Neural progenitor cell (in vitro differentiated cells): ENCODE measurements around the gene DPAGT1. TPM values are rescaled to one million over a fixed set of nuclear protein-coding genes. Genes with fewer than 3 reads are reported as not detected.

Experiments
- DNase-seq: peaks from one replicate; pipeline ENCODE4 v3.0.0-alpha.2; 2016; ENCODE audit warnings: low spot score
- H2AFZ ChIP-seq: fragments of 200-600 bp; sonication (generic); replicated peaks from 2 replicates; pipeline ENCODE4 v1.6.1; 2016; ENCODE audit warnings: antibody characterized with exemption
- H3F3A ChIP-seq: fragments of 200-600 bp; sonication (generic); 2 replicates; pipeline ENCODE4 v1.6.1; 2016; ENCODE audit warnings: antibody characterized with exemption, low read depth
- H3K27ac ChIP-seq: fragments of 200-600 bp; sonication (generic); 2 replicates; pipeline ENCODE4 v1.5.1; 2016; ENCODE audit warnings: mild to moderate bottlenecking
- H3K27me3 ChIP-seq: fragments of 200-600 bp; sonication (generic); 2 replicates; pipeline ENCODE4 v1.6.1; 2016; ENCODE audit warnings: mild to moderate bottlenecking, moderate library complexity
- H3K36me3 ChIP-seq: fragments of 200-600 bp; sonication (generic); 2 replicates; pipeline ENCODE4 v1.5.1; 2016
- H3K4me1 ChIP-seq: fragments of 200-600 bp; sonication (generic); 2 replicates; pipeline ENCODE4 v1.6.1; 2016; ENCODE audit warnings: mixed run types
- H3K4me2 ChIP-seq: fragments of 200-600 bp; sonication (generic); 2 replicates; pipeline ENCODE4 v1.6.1; 2016
- H3K4me3 ChIP-seq: fragments of 200-600 bp; sonication (generic); 2 replicates; pipeline ENCODE4 v1.5.1; 2016
- H3K79me2 ChIP-seq: fragments of 200-600 bp; sonication (generic); 2 replicates; pipeline ENCODE4 v1.6.1; 2016; ENCODE audit warnings: low read depth
- H3K9ac ChIP-seq: fragments of 200-600 bp; sonication (generic); 2 replicates; pipeline ENCODE4 v1.6.1; 2016
- H3K9me3 ChIP-seq: fragments of 200-600 bp; sonication (generic); 2 replicates; pipeline ENCODE4 v1.5.1; 2016; ENCODE audit warnings: low read depth
- H4K20me1 ChIP-seq: fragments of 200-600 bp; sonication (generic); 2 replicates; pipeline ENCODE4 v1.6.1; 2016; ENCODE audit warnings: low read depth
- H3K27ac Mint-ChIP-seq: 3 replicates; pipeline ENCODE4 v1.8.0; 2021; ENCODE audit warnings: mixed read lengths
- H3K27me3 Mint-ChIP-seq: 2 replicates; pipeline ENCODE4 v1.8.0; 2022; ENCODE audit warnings: low read depth, mild to moderate bottlenecking, inconsistent platforms, moderate library complexity, mixed read lengths; ENCODE audit not compliant: insufficient read depth
- H3K36me3 Mint-ChIP-seq: 3 replicates; pipeline ENCODE4 v1.8.0; 2021; ENCODE audit warnings: mixed read lengths
- H3K4me1 Mint-ChIP-seq: 3 replicates; pipeline ENCODE4 v1.8.0; 2021; ENCODE audit warnings: mixed read lengths
- H3K4me3 Mint-ChIP-seq: 3 replicates; pipeline ENCODE4 v1.8.0; 2021; ENCODE audit warnings: mild to moderate bottlenecking, moderate library complexity, mixed read lengths
- H3K9me3 Mint-ChIP-seq: 3 replicates; pipeline ENCODE4 v1.8.0; 2020; ENCODE audit warnings: mixed read lengths
- EZH2 ChIP-seq: fragments of 200-600 bp; sonication (generic); IDR thresholded peaks from 2 replicates; pipeline ENCODE4 v1.6.1; 2017; ENCODE audit warnings: antibody characterized with exemption, mild to moderate bottlenecking, moderate library complexity
- EZH2phosphoT487 ChIP-seq: fragments of 200-600 bp; sonication (generic); IDR thresholded peaks from 2 replicates; pipeline ENCODE4 v1.6.1; 2017; ENCODE audit warnings: antibody characterized with exemption
- total RNA-seq: library from RNA; depleted of rRNA; stranded (reverse); fragments of >200 nt; gene quantifications from 2 replicates; pipeline ENCODE4 v1.2.3, GENCODE V29; 2015; ENCODE audit warnings: low replicate concordance
- TF ChIP-seq, protein P1 (sequence below): fragments of 200-600 bp; sonication (generic); IDR thresholded peaks from 2 replicates; pipeline ENCODE4 v1.5.1; 2017; ENCODE audit warnings: antibody characterized with exemption, mild to moderate bottlenecking

The DPAGT1 gene
- total RNA-seq: 13.4 and 24.3 TPM in 2 replicates

DNA sequence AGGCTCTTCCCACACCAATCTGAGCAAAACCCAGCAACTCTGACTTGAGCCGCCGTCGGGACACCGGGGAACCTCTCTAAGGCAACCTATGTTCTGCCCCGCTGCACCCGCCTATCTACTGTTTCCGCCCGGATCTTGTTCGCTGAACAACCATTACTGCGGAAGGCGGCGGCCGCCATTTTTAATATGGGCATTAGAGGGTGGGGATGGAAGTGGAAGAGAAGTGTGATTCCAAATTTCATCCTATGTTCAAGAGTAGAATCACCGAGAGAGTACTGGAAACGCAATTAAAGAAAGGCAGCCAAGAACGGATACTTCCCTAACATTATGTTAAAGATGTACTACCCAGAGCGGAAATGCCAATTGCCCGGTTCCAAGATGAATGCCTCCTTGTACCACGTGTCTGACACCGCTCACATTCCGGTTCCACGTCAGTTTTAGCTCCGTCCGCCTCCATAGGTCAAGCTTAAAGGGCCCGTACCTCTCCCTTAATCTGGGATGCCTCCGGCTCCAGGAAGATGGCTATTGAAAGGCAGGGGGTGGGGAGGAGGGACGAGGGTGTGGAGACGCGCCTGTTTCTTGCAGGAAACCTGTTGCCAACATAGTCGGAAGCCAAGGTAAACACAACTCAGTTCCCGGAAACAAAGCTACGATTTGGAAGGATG, at the start of gene DPAGT1:
Gene DPAGT1, minus strand, starts transcription at position 95 of the 665 bp plus-strand sequence. CDS start 198 bp downstream, outside the sequence.
- H3F3A ChIP-seq: peaks cover 40% of the 10 kb centered on the region
- Mint-ChIP-seq H3K27ac (peak within 1 kb of the TSS; percentile 99), H3K4me1 (peaks cover 42% of the 10 kb centered on the region), H3K36me3 (peaks cover 18% of the 10 kb centered on the region), H3K27me3 (peaks cover 2% of the 10 kb centered on the region), H3K4me3 (peak within 1 kb of the TSS; percentile 93), H3K9me3 (no peaks in the 10 kb centered on the region)
- H3K4me2 ChIP-seq: peak within 1 kb of the TSS; percentile 99
- H3K9me3 ChIP-seq: no peaks in the 10 kb centered on the region
- peak within 1 kb of the TSS; percentile 85 for H3K9ac ChIP-seq
- peak within 1 kb of the TSS; percentile 89 for H3K4me3 ChIP-seq
- no peak for TF ChIP-seq EZH2phosphoT487
- TF ChIP-seq EZH2: no peak
- TF ChIP-seq, protein P1, sequence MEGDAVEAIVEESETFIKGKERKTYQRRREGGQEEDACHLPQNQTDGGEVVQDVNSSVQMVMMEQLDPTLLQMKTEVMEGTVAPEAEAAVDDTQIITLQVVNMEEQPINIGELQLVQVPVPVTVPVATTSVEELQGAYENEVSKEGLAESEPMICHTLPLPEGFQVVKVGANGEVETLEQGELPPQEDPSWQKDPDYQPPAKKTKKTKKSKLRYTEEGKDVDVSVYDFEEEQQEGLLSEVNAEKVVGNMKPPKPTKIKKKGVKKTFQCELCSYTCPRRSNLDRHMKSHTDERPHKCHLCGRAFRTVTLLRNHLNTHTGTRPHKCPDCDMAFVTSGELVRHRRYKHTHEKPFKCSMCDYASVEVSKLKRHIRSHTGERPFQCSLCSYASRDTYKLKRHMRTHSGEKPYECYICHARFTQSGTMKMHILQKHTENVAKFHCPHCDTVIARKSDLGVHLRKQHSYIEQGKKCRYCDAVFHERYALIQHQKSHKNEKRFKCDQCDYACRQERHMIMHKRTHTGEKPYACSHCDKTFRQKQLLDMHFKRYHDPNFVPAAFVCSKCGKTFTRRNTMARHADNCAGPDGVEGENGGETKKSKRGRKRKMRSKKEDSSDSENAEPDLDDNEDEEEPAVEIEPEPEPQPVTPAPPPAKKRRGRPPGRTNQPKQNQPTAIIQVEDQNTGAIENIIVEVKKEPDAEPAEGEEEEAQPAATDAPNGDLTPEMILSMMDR: no peak
- H3K4me1 ChIP-seq: peaks cover 9% of the 10 kb centered on the region
- peaks cover 29% of the 10 kb centered on the region for H3K79me2 ChIP-seq
- no peaks in the 10 kb centered on the region for H3K27me3 ChIP-seq
- peak within 1 kb of the TSS; percentile 97 for H3K27ac ChIP-seq
- H2AFZ ChIP-seq: peak within 1 kb of the TSS; percentile 98
- no peaks in the 10 kb centered on the region for H3K36me3 ChIP-seq
- peak; percentile 96 for DNase-seq
- no peaks in the 10 kb centered on the region for H4K20me1 ChIP-seq

DNA sequence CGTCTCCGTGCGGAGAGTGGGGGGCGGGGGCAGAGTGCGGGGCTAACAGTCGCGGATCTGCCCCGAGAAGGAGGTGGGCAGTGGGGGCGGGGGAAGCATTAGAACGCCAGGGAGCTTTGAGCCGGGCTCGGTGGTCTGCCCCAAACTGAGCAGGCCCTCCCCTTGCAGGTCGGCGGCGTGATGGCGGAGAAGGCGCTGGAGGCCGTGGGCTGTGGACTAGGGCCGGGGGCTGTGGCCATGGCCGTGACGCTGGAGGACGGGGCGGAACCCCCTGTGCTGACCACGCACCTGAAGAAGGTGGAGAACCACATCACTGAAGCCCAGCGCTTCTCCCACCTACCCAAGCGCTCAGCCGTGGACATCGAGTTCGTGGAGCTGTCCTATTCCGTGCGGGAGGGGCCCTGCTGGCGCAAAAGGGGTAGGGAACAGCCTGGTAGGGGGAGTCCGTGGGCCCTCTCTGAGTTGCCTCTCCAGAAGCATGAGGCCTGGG, 48.2 kb upstream of the DPAGT1 start:
- peak overlapping the region; percentile 99 for H3K4me2 ChIP-seq
- H4K20me1 ChIP-seq: no peaks in the 10 kb centered on the region
- H3F3A ChIP-seq: peaks cover 31% of the 10 kb centered on the region
- Mint-ChIP-seq H3K4me3 (peak overlapping the region; percentile 82), H3K4me1 (peaks cover 26% of the 10 kb centered on the region), H3K9me3 (no peaks in the 10 kb centered on the region), H3K36me3 (no peaks in the 10 kb centered on the region), H3K27ac (no peak overlapping the region), H3K27me3 (peaks cover 47% of the 10 kb centered on the region)
- H3K9me3 ChIP-seq: no peaks in the 10 kb centered on the region
- H3K4me1 ChIP-seq: peaks cover 19% of the 10 kb centered on the region
- DNase-seq: no peak
- H3K27me3 ChIP-seq: peaks cover 69% of the 10 kb centered on the region
- no peaks in the 10 kb centered on the region for H3K36me3 ChIP-seq
- H2AFZ ChIP-seq: peak overlapping the region; percentile 93
- no peak overlapping the region for H3K9ac ChIP-seq
- H3K4me3 ChIP-seq: peak overlapping the region; percentile 68
- no peak overlapping the region for H3K27ac ChIP-seq
- H3K79me2 ChIP-seq: no peaks in the 10 kb centered on the region
- TF ChIP-seq EZH2 (no peak), EZH2phosphoT487 (no peak)
- TF ChIP-seq, protein P1: no peak

DNA sequence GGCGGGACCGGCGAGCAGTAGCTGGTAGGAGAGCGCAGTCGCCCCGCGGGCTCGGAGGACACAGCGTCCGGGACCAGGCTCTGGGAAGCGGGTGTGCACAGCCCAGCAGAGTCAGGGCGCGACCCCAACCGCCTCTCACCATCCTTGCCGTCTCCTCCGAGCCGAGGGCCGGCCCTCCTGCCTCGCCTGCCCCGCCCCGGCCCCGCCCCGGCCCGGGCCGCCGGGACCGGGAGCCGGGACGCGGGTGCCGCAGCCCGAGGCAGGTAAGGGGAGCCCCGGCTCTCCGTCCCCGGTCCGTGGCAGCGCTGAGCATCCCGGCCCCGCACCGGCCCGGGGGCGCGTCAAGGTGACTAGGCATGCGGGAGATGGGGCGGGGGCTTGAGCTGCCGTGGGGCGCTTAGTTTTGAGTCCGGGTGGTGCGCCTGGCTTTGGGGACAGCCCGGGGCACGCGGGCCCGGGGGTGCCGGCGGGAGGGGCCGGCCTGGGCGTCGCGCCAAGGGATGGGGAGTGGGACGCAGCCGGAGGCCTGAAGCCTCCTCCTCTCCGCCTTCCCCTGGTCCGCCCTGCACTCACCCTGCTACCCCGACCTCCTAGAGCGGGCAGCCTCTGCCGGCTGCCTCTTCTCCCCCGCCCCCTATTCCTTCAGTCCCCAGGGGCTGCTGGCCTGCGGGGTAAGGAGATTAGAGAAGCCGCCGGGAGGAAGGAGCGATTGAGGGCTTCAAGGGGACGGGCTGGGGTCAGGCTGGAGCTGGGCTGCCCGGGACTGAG, 47.5 kb upstream of the DPAGT1 start, which contains the start of gene ABCG4:
Gene ABCG4, plus strand, starts transcription at position 35 of the 768 bp plus-strand sequence. CDS start 914 bp downstream, outside the sequence.
- H3K27ac ChIP-seq: no peak within 1 kb of the TSS
- H3K9me3 ChIP-seq: no peaks in the 10 kb centered on the region
- H4K20me1 ChIP-seq: no peaks in the 10 kb centered on the region
- H3K4me1 ChIP-seq: peaks cover 19% of the 10 kb centered on the region
- DNase-seq: peak; percentile 78
- Mint-ChIP-seq H3K27ac (peak within 1 kb of the TSS; percentile 69), H3K9me3 (no peaks in the 10 kb centered on the region), H3K4me1 (peaks cover 27% of the 10 kb centered on the region), H3K27me3 (peaks cover 47% of the 10 kb centered on the region), H3K4me3 (peak within 1 kb of the TSS; percentile 88), H3K36me3 (no peaks in the 10 kb centered on the region)
- no peak within 1 kb of the TSS for H3K9ac ChIP-seq
- H3K4me3 ChIP-seq: peak within 1 kb of the TSS; percentile 68
- H3K4me2 ChIP-seq: peak within 1 kb of the TSS; percentile 99
- H3K79me2 ChIP-seq: no peaks in the 10 kb centered on the region
- peak within 1 kb of the TSS; percentile 93 for H2AFZ ChIP-seq
- peaks cover 69% of the 10 kb centered on the region for H3K27me3 ChIP-seq
- TF ChIP-seq, protein P1: no peak
- peak; percentile 74 for TF ChIP-seq EZH2
- no peaks in the 10 kb centered on the region for H3K36me3 ChIP-seq
- H3F3A ChIP-seq: peaks cover 31% of the 10 kb centered on the region
